HG02943 (cell line): ENCODE results near the gene SERPINA4.

Experiments used
- ATAC-seq: cut with Tn5 transposase; IDR thresholded peaks from one replicate; pipeline ENCODE4 v1.9.1; 2021; ENCODE audit warnings: mild to moderate bottlenecking, low read depth, moderate library complexity; ENCODE audit not compliant: unreplicated experiment

The SERPINA4 gene, protein sequence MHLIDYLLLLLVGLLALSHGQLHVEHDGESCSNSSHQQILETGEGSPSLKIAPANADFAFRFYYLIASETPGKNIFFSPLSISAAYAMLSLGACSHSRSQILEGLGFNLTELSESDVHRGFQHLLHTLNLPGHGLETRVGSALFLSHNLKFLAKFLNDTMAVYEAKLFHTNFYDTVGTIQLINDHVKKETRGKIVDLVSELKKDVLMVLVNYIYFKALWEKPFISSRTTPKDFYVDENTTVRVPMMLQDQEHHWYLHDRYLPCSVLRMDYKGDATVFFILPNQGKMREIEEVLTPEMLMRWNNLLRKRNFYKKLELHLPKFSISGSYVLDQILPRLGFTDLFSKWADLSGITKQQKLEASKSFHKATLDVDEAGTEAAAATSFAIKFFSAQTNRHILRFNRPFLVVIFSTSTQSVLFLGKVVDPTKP

DNA sequence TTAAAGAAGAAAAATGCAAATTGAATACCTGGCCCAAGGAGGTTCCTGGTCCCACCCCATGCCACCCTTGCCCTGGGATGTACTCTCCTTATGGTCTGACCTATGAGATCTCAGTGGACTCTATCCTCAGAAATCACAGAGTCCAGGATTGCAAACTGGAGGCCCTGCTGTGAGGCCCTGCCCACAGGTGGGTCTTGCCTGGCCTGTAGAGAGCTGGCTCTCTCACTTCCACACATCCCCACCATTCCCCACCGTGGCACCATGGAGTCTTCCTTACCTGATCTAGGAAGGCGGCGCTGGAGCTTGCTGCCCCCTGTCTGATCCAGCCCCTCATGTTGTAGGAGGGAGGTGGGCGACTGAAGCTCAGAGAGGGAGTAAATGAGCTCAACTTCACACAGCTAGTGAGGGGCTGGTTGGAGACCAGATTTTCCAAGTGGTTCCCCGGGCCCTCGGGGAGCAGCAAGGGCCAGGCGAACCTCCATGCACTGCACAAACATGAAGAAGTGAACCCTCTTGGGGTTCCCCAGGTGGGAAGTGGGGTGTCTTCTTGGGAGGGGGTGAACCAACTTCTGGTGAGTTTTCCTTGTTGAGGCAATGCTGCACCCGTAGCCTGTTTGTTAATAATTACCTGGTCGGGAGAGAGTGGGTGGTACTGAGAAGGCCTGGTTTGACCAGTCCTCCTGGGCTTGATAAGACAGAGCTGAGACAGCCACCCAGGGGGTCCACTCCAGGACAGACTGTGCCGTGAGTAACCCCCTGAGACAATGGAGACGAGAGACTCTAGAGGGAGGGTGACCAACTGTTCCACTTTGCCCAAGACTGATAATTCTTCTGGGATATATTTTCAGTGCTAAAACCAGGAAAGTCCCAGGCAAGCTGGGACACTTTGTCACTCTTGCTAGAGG, at the start of gene SERPINA4:
TSS of gene SERPINA4 (plus strand) at position 692 of the 905 bp plus-strand sequence. CDS start 2,041 bp downstream, outside the sequence.
- ATAC-seq, result no peak

DNA sequence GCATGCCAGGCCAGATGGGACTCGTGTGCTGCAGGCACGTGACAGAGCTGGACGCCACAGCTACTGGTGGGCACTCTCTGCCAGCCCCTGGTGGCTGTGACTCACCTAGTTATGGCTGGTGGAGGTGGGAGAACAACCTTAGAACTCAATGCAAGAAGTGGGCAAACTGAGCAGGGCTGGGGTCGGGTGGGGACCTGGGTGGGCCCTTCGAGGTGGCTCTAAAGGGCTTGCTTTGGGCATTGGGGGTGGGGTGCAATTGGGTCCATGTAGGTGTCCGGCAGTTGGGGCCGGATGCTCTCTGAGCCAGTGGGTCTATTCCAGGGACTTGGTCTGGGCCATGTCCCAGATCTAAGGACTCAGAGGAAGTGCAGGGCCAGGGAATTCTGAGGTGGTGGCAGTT, 46.9 kb upstream of the SERPINA4 start:
- no peak for ATAC-seq

DNA sequence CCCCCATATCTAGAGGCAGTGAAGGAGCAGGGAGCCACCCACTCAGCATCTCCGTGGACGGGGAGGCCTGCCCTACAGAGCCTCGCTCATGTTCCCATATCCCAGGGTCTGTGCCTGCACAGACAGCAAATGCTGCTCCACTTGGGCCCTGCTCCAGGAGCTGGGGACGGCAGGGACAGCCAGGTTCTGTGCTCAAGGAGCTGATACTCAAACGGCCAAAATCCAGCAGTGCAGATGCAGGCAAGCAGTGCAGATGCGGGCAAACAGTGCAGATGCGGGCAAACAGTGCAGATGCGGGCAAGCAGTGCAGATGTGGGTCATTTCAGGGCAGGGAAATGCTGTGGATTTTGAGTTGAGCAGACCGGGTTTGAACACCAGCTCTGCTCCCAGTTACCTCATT, 45.8 kb upstream of the SERPINA4 start:
- ATAC-seq, result no peak

DNA sequence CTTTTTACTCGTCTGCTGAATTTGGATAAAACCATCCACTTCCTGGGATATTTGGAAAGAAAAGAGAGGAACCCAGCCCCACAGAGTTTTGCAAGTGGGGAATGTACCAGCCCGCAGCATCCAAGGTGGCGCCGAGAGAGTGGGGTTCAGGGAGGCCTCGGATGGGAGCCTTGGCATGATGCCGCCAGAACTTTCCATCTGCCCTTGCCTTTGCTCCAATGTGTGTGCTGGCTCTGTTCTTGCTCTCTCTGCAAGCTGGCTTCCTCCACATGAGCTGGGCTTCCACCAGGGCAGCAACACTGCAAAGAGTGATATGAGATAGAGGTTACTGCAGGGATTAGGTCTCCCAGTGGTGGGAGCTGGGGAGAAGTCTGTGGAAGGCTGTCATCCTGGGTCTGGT, 45.4 kb upstream of the SERPINA4 start:
- no peak for ATAC-seq

DNA sequence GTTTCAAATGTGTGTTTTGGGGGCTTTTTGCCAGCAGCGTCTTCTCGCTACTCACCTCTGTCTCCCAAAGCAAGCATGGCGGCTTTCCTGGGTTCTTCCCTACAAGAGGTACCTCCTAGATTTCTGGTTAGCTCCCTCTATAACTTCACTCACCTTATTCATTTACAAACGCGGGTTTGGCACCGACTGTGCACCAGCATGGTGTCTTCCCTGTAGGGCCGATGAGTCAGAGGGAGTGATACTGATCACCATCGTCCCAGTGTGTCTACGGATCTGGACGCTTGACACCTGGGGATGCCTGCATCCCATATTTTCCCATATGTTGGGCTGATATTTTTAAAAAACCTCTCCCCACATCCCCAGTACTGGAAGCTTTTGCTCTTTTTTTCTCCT, 44.0 kb upstream of the SERPINA4 start:
- ATAC-seq, result no peak

DNA sequence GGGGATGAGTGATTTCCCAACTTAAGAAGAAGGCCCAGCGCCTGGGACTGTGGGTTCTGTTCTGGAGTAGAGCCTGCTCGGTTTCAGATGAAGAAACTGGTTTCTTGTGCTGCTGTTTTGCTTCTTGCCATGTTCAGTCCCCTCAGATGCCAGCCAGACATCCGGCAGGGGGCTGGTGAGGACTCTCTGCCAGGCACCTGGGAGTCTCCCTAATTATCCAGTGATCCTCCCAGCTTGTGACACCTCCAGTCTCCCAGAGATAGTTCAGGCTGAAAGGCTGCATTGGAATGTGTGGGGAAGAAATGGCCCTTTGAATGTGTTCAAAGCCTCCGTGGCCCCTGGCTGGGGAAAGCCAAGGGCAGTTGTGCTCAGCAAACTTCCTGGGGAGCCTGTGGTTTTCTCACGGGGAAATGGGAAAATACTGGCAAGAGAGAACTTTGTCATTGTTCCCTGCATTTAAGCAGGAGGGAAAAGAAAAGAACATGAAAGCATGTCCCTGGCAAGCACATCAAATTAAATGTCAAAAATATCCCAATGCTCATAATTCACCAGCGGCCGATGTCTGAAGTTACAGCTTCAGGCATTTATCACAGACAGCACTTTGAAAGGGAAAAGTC, 43.5 kb upstream of the SERPINA4 start:
- ATAC-seq, result no peak

DNA sequence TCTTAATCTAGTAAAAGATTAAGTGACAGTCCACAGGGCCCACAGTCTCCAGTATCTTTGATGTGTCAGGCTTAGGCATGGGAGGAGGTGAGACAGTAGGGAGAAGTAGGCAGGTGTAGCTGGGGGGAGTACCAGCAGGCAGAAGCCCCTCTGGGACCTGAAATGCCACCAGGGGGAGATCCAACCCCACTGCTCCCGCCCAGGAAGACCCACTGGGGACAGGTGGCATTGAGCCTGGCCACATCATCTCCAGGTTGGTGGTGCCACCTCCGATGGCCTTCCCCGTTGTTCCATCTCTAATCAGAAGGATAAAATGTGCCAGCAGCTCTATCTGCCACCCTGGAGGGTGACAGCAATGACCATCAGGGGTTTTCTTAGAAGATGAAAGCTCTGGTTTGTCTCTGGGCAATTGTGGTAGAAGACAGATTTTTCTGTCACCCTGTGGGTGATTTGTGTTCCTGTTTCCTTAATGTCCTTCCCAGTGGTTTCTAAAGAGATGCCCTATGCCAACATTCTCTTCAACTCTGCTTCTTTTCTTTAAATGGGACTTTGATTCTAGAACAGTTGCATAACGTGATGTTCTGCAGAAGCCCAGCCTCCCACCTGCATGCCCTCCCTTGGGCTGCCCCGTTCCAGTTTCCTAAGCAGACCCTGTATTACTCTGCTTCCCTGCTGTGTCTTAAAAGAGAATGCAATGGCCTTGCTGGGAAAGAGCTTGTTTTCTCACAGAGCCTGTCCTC, 39.7 kb upstream of the SERPINA4 start:
- no peak for ATAC-seq

DNA sequence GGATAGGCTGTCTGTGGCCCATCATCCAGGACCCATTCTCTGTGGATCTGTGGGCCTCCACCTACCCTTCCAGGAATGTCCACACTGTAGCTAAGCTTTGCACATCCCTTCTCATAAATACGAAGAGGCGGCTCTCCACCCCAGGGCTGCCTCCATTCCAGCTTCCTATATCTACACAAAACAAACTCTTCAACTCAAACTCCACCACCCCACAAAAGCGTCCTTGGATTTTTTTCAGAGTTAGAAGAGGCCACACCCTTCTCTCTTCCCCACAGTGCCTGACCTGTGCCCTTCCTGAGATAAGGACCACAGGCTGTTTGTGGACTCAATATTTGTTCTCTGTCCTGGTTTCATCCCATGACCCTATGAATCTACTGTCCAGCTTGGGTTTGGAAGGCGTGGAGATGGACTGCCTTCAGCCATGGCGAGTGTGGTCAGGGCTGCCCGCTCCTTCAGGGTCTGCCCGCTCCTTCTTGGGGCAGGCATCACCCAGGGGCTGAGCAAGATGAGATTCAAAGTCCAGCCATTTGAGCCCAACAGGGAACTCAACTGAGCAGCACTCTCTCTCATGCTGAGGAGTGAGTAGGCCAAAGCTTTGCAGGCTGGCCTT, 39.0 kb upstream of the SERPINA4 start:
- ATAC-seq, result no peak

DNA sequence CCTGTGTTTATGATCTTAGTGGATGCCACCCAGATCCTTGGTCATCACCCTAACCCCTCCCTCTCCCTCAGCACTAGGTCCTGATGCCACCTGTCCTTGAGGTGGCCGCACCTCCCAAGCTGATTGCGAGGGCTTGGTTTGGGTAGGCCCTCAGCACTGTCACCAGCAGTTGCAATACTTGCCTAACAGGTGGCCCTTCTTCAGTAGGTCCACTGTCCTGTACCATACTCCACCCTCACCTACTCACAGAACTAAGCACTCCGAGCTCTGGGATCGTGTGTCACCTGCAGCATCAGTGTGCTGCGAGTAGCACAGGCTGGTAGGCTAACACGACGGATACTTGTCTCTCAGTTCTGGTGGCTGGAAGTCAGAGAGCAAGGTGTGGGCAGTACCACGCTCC, 38.0 kb upstream of the SERPINA4 start:
- ATAC-seq, result no peak

DNA sequence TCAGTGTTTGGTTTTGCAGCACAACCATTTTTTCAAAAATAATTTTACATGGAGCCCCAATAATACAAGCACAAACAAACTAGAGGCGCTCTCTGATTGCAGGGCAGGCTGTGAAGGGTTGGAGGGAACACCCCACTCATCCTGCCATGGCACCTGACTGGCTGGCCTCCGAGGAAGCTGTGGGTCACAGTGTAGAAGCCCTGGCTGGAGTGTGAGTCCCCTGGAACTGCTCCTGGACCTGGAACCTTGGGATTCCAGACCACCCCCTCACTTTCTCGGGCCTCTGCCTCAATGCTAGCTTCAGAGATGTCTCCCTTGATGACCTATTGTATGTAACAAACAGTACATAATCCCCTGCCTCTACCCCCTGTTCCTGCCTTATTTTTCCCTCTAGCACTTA, 37.1 kb upstream of the SERPINA4 start:
- no peak for ATAC-seq

DNA sequence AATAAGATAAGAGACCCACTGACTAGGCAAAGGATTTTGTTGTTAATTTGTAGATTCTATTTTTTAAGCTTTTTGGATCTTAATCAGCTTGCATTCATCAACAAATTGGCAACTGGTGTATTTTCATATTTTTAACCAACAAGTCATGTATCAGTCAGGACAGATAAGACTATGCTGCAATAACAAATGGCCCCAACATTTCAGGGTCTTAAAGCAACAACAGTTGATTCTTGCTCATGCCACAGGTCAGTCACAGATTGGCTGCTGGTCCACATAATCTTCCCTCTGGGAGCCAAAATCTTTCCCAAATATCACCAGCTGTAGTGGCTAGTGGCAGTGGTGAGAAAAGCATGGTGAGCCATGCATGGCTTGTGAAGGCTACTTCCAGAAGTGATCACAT, 30.1 kb upstream of the SERPINA4 start:
- ATAC-seq, result no peak

DNA sequence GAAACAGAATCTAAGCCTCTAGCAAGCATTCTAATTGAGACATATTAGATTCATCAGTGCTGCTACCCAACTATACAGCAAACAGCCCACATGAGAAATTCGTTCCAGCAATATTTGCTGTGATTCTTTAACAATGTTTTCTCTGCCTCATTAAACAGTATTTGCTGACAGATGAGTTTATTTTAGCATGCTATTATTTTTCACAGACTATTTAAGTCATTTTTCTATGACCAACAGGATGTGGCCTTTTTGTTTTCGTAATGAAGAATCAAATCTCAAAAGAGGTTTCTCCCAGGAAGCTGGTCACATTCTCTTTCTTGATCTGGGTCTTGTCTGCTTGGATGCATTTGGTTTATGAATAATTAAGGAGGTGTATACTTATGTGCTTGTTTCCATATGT, 28.8 kb upstream of the SERPINA4 start:
- ATAC-seq, result no peak

DNA sequence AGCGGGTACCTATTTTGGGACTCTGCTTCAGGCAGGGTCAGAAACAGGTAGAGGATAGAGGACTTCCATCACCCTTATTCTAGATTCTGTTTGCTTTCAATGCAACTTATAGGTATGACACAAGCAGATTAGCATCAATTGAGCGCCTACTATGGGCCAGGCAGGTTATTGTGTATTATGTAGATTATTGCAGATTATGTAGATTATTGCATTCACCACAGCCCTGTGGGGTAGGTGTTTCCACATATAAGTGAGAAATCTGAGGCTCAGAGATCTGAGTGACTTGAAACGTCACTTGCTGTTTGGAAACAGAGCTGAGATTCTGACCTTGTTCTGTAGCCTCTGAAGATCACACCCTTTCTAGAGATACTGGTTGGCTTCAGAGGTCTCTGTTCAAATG, 25.7 kb upstream of the SERPINA4 start:
- ATAC-seq, result no peak

DNA sequence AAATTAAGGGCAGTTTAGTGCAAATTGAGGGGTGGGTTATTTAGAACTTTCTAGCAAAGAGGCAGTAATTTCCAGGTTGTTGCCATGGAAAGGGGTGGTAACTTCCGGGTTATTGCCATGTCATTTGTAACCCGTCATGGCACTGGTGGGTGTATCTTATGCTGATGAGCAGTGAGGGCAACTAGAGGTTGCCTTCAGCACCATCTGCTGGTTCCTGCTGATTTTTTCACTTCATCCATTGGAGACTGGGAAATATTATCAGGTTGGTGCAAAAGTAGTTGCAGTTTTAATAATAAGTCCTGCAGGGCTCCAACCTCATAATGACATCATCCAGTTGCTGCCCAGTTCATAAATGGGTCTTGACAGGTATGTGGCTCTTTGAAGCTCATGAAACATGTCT, 24.4 kb upstream of the SERPINA4 start:
- no peak for ATAC-seq

DNA sequence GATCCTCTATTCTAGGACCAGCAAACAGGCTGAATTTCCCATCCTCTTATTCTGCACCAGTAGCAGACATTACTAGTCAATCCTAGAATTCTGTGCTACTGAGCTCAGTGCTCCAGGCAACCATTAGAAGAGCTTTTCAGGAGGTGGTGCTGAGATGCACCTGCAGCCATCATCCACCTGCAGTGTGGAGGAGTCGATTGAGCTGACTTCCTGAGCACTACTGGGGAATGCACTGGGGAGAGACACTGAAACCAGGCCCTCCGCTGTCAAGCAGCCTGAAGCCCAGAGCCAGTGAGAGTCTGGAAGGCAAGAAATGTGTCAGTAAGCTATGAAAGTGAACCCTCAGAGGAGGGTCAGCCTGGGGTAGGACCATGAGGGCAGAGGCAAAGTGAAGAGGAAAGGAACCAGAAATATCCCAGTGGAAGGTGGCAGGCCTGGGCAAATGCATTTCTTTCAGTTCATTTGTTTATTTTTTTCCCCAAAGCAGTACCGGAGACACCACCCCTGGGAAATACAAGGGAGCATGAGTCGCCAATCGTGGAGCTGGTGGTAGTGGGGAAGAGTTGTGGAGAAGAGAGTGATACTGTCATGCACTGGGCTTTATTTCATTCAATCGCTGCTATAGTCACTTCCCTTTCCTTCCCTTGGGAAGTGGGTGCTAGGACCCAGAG, 23.0 kb upstream of the SERPINA4 start:
- ATAC-seq, result no peak

DNA sequence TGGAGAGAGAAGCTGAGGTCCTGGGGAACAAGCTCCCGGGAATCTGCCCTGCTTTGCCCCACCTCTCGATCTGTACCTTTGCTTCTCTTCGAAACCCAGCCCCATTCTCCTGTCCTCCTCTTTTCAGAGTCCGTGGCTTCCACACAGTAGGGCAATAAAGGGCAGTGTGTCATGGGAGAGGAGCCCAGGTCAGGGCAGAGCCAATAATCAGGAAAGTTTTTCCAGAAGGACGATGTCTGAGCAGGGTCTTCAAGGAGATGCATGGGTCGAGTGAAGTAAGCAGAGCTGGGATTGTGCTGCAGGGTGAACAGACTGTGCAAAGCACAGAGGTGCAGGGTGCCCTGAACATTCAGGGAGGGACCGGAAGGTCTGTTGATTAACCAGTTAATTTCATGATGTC, 22.1 kb upstream of the SERPINA4 start:
- no peak for ATAC-seq

DNA sequence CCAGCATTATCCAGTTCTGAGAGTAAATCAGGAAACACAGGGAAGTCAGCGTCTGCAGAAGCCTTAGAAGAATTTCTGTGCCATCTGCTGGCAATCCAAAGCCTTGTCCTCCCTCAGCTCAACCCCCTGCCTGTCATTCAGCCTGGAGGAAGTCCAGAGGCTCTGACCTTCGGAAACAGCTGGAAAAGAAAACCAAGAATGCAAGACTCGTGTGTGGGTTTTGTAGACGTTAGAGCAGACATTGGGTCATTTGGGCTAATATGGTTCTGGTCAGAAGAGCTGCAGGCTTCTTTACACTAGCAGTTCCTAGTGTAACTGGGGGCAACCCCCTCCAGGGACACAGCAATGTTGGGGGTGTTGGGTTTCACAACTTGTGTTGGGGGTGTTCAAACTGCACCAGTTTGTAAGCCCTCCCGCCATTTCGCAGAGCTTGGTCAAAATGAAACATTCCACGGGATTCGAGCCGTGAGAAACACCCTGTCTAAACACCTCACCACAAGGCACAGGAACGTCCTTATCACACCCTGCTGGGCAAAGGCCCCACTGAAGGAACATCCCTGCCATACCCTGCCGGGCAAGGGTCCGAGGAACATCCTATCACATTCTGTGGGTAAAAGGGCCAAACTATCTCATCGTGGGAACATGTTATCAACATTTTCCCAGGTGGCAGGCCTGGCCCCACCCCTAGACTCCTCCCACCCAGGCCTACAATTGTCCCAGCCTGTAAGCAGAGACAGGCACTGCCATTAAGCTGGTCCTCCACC, 21.0 kb upstream of the SERPINA4 start:
- ATAC-seq, result no peak

DNA sequence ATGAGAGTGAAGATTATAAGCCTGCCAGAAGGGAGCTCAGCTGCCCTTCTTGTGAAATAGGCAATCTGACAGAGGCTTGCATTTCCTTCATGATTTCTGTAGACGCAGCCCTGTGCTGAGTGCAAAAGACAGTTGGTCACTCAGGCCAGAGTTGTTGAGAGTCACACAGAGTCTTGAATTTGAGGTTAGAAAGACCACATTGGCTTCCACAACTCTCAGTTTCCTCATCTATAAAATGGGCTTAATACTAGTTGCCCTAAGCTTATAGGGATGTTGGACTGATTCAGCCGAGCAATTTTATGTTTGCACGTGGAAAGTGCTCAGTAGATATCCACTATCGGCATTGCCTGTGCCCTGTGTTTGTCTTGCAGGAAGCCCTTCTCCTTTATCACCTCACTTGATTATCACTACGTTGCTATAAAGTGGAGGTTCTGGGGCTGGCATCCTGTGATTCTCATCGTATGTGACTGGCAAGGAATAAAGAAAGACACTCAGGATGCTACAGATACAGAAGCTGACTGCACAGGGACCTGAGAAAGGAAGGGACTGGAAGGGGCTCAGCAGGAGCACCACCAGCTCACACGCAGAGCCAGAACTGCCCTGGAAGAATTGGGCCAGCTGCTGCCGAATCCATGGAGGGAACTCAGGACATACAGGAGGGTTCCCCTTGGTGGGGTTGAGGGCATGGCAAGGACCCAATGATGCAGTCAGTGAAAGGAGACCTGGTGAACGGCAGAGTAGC, 19.8 kb upstream of the SERPINA4 start:
- no peak for ATAC-seq
